NB4 (cell line): ENCODE data around the gene ATP2B3.

ENCODE experiments used
- MYC ChIP-seq: IDR thresholded peaks from 2 replicates; pipeline ENCODE4 v1.6.1; 2011; ENCODE audit warnings: low read depth, low read length
- POLR2A ChIP-seq: IDR thresholded peaks from 2 replicates; pipeline ENCODE4 v1.6.1; 2011; ENCODE audit warnings: mild to moderate bottlenecking; ENCODE audit not compliant: insufficient read length; ENCODE audit errors: extremely low read depth
- TF ChIP-seq, protein P1 (sequence below): IDR thresholded peaks from one replicate; pipeline ENCODE4 v1.5.1; 2012; ENCODE audit warnings: low read depth, low read length
- TF ChIP-seq, protein P2 (sequence below): IDR thresholded peaks from 2 replicates; pipeline ENCODE4 v1.6.1; 2011; ENCODE audit warnings: low read depth, low read length

DNA sequence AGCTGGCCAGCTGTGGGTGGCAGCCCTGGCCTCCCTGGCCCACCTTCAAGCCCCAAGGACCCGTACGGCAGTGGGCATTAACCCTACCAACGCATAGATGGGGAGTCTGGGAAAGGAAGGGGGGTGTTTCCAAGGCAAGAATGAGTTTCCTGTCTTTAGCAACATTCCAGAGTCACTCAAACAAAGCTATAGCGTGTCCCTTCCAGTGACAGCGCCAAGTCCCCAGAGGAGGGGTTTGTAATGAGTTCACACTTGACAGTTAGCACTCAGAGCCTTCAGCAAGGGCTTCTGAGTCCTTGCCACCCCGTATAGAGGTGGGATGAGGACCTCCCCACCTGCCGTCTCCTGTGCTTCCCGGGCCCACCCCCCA lies 20.9 kb upstream of the ATP2B3 start:
- TF ChIP-seq, protein P1, sequence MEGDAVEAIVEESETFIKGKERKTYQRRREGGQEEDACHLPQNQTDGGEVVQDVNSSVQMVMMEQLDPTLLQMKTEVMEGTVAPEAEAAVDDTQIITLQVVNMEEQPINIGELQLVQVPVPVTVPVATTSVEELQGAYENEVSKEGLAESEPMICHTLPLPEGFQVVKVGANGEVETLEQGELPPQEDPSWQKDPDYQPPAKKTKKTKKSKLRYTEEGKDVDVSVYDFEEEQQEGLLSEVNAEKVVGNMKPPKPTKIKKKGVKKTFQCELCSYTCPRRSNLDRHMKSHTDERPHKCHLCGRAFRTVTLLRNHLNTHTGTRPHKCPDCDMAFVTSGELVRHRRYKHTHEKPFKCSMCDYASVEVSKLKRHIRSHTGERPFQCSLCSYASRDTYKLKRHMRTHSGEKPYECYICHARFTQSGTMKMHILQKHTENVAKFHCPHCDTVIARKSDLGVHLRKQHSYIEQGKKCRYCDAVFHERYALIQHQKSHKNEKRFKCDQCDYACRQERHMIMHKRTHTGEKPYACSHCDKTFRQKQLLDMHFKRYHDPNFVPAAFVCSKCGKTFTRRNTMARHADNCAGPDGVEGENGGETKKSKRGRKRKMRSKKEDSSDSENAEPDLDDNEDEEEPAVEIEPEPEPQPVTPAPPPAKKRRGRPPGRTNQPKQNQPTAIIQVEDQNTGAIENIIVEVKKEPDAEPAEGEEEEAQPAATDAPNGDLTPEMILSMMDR = no peak
- TF ChIP-seq POLR2A = no peak
- TF ChIP-seq, protein P2, sequence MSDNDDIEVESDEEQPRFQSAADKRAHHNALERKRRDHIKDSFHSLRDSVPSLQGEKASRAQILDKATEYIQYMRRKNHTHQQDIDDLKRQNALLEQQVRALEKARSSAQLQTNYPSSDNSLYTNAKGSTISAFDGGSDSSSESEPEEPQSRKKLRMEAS = no peak
- no peak for TF ChIP-seq MYC
